Body of pancreas (tissue), 4 donors: ENCODE measurements around the gene RAPGEF1.

Experiments
- CTCF ChIP-seq, 7 experiments: fragments of 450-650 bp in 4 of 7; fragments of 200-600 bp in 3 of 7; sonication (generic) in 3 of 7; IDR thresholded peaks; one replicate each; pipeline ENCODE4 v1.5.1; 2016 to 2019; ENCODE audit warnings: antibody characterized with exemption in 7 of 7
- POLR2A ChIP-seq, 3 donors: fragments of 450-650 bp; IDR thresholded peaks; one replicate each; pipeline ENCODE4 v1.6.1; 2016; ENCODE audit warnings: antibody characterized with exemption in 3 of 3, mild to moderate bottlenecking in 2 of 3

- TF ChIP-seq POLR2A (IDR thresholded peaks at IDR 0.05) (no peak), CTCF (IDR thresholded peaks at IDR 0.05) (no peak)
Measured at GRCh38 chr9:131745610-131746009, 5.7 kb upstream of the RAPGEF1 start.
